Erythroblast (primary cell): ENCODE results near the gene PSG2.
"Not testable (repeated sequence)": the region's sequence is repeated elsewhere in the genome, so short reads cannot be mapped to it uniquely, and the experiment has no call there.

Experiments
- GATA1 ChIP-seq: IDR thresholded peaks from 2 replicates; pipeline ENCODE4 v1.6.1; 2011; ENCODE audit warnings: low read depth, mild to moderate bottlenecking, control low read depth, low read length, moderate library complexity
- POLR2A ChIP-seq: IDR thresholded peaks from 2 replicates; pipeline ENCODE4 v1.6.1; 2011; ENCODE audit warnings: mild to moderate bottlenecking, low read length

DNA sequence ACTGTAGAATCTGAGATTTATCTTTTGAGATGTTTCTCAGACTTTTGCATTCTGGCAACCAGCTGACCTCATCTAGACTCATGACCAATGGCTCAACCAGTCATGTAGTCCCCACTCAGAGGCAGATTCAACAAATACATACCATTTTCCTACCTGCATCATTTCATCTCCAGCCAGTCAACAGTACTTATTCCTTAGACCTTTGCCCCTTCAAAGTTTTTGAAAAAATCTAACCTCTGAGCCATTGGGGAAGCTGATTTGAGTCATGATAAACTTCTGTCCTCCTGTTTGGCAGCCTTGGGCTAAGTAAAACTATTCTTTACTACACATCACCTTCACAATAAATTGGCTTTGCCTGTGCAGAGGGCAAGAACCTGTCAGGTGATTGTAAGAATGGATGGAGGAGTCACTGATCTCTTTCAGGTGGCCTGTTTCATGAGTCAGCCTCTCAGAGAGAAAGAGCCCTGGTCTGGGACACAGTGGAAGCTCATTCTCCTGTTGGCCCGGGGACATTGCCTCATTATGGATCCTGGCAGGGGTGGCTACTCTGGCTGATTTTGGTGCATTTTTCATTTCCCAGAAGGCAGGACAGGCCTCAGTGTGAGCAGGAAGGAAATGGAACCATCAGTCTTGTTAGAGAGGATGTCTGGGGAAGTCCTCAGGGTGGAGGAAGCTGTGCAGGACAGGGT lies 38.9 kb downstream of the PSG2 start:
- TF ChIP-seq GATA1, POLR2A: not testable (repeated sequence)
